ENCODE measurements around the gene PTRH2.

DNA sequence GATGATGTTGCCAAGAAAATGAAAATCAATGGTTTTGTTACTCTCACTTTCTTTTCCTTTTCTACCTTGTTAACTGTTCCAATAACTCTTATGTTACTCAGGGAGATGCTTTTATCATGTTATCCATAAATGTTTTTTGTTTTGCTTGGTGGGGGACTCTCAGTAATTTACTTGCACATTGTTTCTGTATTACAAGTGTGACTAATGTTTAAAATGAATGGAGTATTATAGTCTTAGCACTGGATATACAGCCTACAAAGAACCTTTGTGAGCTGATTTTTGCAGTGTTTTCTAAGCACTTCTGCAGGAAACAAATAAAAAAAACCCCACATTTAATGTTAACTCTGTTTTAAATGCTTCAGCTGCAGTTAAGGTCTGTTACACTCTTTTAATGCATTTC lies 12.3 kb upstream of the PTRH2 start:
- TF ChIP-seq GATA3 (IDR thresholded peaks at IDR 0.05; ENCODE audit: low read depth, low read length) (no peak), GATA2 (IDR thresholded peaks at IDR 0.05; ENCODE audit: low read depth, low read length) (no peak)
